Measurements from ENCODE around the gene SEMA4F. TPM values are rescaled to one million over a fixed set of nuclear protein-coding genes. Genes with fewer than 3 reads are reported as not detected.
"Not testable (repeated sequence)": the region's sequence is repeated elsewhere in the genome, so short reads cannot be mapped to it uniquely, and the experiment has no call there.

Gene SEMA4F
- total and polyA plus RNA-seq, 2 experiments from 2014 or later = 8.3 to 8.6 TPM

DNA sequence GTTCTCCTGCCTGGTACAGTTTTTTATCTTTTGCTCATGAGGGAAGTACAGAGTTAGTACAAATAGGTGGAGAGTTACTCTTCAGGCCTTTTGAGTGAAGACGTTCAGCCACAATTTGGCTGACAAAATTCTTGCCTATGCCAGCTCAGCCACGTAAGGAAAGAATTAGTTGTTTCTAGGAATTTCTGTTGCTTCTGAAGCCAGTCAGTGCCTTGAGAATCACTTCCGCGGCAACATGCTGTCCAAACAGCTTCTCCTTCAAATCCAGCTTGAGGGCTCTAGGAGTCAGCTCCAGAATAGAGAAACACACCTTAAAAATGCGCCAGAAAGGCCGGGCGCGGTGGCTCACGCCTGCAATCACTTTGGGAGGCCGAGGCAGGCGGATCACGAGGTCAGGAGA, 33.4 kb upstream of the SEMA4F start:
- Histone ChIP-seq H3K27ac (no peak overlapping the region), H3K4me3 (no peak overlapping the region), H3K27me3 (peaks cover 18% of the 10 kb centered on the region), H3K36me3 (no peaks in the 10 kb centered on the region), H3K4me1 (ENCODE audit: low read depth) (no peaks in the 10 kb centered on the region), H3K9me3 (ENCODE audit: low read depth) (no peaks in the 10 kb centered on the region)
- TF ChIP-seq, protein P1, sequence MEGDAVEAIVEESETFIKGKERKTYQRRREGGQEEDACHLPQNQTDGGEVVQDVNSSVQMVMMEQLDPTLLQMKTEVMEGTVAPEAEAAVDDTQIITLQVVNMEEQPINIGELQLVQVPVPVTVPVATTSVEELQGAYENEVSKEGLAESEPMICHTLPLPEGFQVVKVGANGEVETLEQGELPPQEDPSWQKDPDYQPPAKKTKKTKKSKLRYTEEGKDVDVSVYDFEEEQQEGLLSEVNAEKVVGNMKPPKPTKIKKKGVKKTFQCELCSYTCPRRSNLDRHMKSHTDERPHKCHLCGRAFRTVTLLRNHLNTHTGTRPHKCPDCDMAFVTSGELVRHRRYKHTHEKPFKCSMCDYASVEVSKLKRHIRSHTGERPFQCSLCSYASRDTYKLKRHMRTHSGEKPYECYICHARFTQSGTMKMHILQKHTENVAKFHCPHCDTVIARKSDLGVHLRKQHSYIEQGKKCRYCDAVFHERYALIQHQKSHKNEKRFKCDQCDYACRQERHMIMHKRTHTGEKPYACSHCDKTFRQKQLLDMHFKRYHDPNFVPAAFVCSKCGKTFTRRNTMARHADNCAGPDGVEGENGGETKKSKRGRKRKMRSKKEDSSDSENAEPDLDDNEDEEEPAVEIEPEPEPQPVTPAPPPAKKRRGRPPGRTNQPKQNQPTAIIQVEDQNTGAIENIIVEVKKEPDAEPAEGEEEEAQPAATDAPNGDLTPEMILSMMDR (IDR thresholded peaks at IDR 0.05; ENCODE audit: low read depth, low read length) = no peak
- DNase-seq (ENCODE audit: low read depth in 1 of 2, low spot score in 1 of 2) = no peak

DNA sequence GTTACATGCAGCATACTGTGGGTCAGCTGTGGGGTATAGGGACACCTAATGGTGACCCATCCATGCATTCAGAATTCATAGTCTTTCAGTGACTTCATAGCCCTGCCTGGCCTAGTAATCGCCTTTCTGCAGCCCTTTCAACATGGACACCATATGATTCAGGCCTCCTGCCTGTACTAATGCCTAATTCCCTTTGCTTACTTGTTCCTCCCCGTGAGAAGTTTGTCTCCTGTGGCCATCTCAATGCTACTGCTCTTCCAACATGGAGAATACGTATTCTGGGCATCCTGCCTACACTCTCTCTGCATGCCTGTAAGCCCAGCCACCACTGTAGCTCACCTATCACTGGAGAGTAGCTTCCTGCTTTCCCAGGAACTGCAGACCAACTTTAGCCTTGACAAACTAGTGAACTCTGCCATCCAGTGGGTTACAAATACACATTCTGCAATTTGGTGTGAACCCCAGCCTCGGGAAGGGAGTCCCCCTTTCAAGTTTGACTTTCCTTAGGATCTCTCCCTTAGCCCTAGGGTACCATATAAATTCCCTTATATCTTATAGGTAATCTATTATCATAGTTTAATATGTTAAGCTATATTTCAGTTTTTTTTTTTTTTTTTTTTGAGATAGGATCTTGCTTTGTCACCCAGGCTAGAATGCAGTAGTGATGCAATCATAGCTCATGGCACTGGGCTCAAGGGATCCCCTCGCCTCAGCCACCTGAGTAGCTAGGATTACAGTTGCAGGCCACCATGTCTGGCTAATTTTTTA, 28.2 kb upstream of the SEMA4F start:
- TF ChIP-seq, protein P1 (IDR thresholded peaks at IDR 0.05; ENCODE audit: low read depth, low read length) = no peak
- no peak overlapping the region for H3K27ac ChIP-seq
- H3K9me3 ChIP-seq (ENCODE audit: low read depth) = no peaks in the 10 kb centered on the region
- no peak for DNase-seq (ENCODE audit: low read depth in 1 of 2, low spot score in 1 of 2)
- H3K4me1 ChIP-seq (ENCODE audit: low read depth) = no peaks in the 10 kb centered on the region
- no peaks in the 10 kb centered on the region for H3K36me3 ChIP-seq
- H3K4me3 ChIP-seq = no peak overlapping the region
- H3K27me3 ChIP-seq = no peaks in the 10 kb centered on the region

DNA sequence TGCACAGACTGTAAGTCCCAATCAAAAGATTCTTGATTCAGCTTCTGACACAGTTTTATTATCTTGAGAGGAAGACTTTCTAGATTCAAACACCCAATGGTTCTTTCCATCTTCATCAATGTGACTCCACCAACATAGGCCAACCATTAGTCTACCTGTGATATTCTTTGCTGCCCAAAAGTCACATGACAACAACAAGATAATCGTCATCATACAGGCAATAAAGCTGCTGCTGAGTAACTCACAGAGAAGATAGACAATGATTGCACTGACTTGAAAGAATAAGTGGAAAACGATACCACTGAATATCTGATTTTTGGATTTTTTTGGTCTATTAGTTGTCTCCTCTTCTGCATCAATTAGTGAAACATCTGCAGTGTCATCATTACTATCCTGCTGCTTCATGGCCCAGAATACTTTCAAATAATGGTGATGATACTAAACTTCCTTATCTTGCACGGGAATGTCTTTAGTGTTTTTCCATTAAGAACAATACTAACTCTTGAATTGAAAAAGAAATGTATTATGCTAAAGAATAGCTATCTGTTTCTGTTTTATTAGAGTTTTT, 25.4 kb upstream of the SEMA4F start:
- no peaks in the 10 kb centered on the region for H3K27me3 ChIP-seq
- TF ChIP-seq, protein P1 (IDR thresholded peaks at IDR 0.05; ENCODE audit: low read depth, low read length) = no peak
- H3K9me3 ChIP-seq (ENCODE audit: low read depth) = no peaks in the 10 kb centered on the region
- no peak overlapping the region for H3K4me3 ChIP-seq
- no peak for DNase-seq (ENCODE audit: low read depth in 1 of 2, low spot score in 1 of 2)
- no peaks in the 10 kb centered on the region for H3K4me1 ChIP-seq (ENCODE audit: low read depth)
- no peak overlapping the region for H3K27ac ChIP-seq
- H3K36me3 ChIP-seq = no peaks in the 10 kb centered on the region

DNA sequence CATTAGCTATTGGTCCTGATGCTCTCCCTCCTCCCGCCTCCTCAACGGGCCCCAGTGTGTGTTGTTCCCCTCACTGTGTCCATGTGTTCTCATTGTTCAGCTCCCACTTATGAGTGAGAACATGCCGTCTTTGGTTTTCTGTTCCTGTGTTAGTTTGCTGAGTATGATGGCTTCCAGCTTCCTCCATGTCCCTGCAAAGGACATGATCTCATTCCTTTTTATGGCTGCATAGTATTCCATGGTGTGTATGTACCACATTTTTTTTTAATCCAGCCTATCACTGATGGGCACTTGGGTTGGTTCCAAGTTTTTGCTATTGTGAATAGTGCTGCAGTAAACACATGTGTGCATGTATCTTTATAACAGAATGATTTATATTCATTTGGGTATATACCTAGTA, 23.6 kb upstream of the SEMA4F start:
- H3K4me3 ChIP-seq; H3K9me3 ChIP-seq (ENCODE audit: low read depth); H3K27ac ChIP-seq; DNase-seq (ENCODE audit: low read depth in 1 of 2, low spot score in 1 of 2); H3K27me3 ChIP-seq; H3K4me1 ChIP-seq (ENCODE audit: low read depth); H3K36me3 ChIP-seq: not testable (repeated sequence)

DNA sequence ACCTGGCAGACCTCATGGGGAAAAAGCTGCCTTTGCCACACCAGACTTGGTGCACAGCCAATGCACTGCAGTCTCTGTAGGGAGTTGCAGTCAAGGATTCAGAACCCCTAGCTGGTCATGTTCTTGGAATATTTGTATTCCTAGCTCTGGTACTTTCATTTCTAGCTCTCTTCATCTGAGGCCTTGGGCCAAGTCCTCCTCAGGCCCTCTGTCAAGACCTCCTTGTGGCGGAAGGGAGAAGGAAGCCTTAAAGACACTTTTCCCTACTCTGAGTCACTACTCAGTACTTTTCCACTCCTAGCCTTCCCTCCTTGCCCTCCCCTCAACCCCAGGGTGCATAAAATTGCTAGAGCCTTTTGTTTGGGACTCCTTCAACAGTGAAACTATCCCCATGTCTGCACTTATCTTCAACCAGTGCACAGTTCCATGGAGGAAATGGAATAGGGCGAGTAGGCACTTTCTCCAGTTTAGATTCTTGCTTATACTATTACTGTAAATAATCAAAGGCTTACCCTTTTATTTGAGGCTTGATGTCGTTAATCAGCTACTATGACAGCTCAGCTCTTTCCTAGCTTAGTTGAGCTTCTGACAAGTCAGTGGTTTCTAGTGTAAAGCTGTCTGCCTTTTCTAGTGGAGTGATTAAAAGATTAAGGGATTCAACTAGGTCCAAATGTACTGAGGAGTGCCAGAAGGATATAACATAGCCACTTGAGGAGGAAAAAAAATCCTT, 21.7 kb upstream of the SEMA4F start:
- DNase-seq (ENCODE audit: low read depth in 1 of 2, low spot score in 1 of 2) = peak in 1 of 2 donors; percentile 52
- H3K36me3 ChIP-seq = no peaks in the 10 kb centered on the region
- TF ChIP-seq, protein P1 (IDR thresholded peaks at IDR 0.05; ENCODE audit: low read depth, low read length) = peak; percentile 12
- no peaks in the 10 kb centered on the region for H3K9me3 ChIP-seq (ENCODE audit: low read depth)
- H3K27me3 ChIP-seq = no peaks in the 10 kb centered on the region
- H3K27ac ChIP-seq = no peak overlapping the region
- H3K4me1 ChIP-seq (ENCODE audit: low read depth) = no peaks in the 10 kb centered on the region
- no peak overlapping the region for H3K4me3 ChIP-seq

DNA sequence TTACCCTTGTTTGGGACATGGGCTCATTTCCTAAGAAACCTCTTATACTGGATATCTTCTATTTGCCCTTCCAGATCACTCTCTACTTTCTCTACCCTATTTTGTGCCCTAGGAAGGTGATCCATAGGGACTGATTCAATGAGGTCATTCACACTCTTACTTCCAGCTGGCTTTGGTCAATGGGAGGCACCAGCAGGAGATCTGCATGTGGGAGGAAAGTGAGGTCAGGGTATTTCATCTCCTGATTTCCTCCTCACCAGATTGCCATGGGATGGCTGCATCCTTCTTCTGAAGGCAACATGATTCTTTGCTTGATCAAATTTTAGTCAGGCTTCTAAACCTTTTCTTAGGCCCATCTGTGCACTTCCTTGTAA, 21.1 kb upstream of the SEMA4F start:
- DNase-seq (ENCODE audit: low read depth in 1 of 2, low spot score in 1 of 2) = no peak
- no peaks in the 10 kb centered on the region for H3K36me3 ChIP-seq
- H3K4me1 ChIP-seq (ENCODE audit: low read depth) = no peaks in the 10 kb centered on the region
- no peaks in the 10 kb centered on the region for H3K9me3 ChIP-seq (ENCODE audit: low read depth)
- H3K27me3 ChIP-seq = no peaks in the 10 kb centered on the region
- H3K27ac ChIP-seq = no peak overlapping the region
- no peak overlapping the region for H3K4me3 ChIP-seq
- TF ChIP-seq, protein P1 (IDR thresholded peaks at IDR 0.05; ENCODE audit: low read depth, low read length) = no peak

Measured in cardiac muscle cell (in vitro differentiated cells and primary cell).